HEK293 (cell line): ENCODE measurements around the gene TMSB4X.

Experiments used
- CTCF ChIA-PET: fragments of 350-600 bp; formaldehyde crosslinking; extraction: SDS; loops from one replicate; lab custom pipeline; 2021; ENCODE audit warnings: antibody characterized with exemption; lab: Yijun Ruan, JAX
- POLR2A ChIA-PET: fragments of 300-600 bp; formaldehyde crosslinking; extraction: SDS; loops from one replicate; lab custom pipeline; 2020; ENCODE audit warnings: antibody characterized with exemption, inconsistent platforms; lab: Yijun Ruan, JAX
- H3K27ac ChIP-seq: fragments of 200-500 bp; sonication (Bioruptor generic); 2 replicates; pipeline ENCODE4 v1.5.1; 2014; ENCODE audit warnings: low read depth, low read length, control low read depth, inconsistent platforms; ENCODE audit errors: extremely low read depth
- H3K36me3 ChIP-seq, 2 experiments: fragments of 200-500 bp in 1 of 2; sonication (Bioruptor generic) in 1 of 2; 1 replicate in 1 of 2; 2 replicates in 1 of 2; pipeline ENCODE4 v1.5.1; 2014 to 2017; ENCODE audit warnings: inconsistent platforms in 2 of 2, low read length in 2 of 2; ENCODE audit not compliant: control insufficient read depth in 2 of 2, insufficient read depth in 1 of 2
- H3K4me1 ChIP-seq: fragments of 200-500 bp; sonication (Bioruptor generic); 2 replicates; pipeline ENCODE4 v1.5.1; 2014; ENCODE audit warnings: mild to moderate bottlenecking, low read length, inconsistent platforms; ENCODE audit not compliant: control insufficient read depth, insufficient read depth
- H3K4me3 ChIP-seq: 2 replicates; pipeline ENCODE4 v1.5.1; 2011; ENCODE audit warnings: low read depth, mild to moderate bottlenecking, control low read depth, low read length, moderate library complexity
- H3K9me3 ChIP-seq: fragments of 200-500 bp; sonication (Bioruptor generic); 2 replicates; pipeline ENCODE4 v1.5.1; 2014; ENCODE audit warnings: low read depth, low read length, inconsistent platforms; ENCODE audit not compliant: control insufficient read depth, insufficient read depth
- BCL11B ChIP-seq: fragments of 450-650 bp; formaldehyde crosslinking; IDR thresholded peaks from 2 replicates; pipeline ENCODE4 v1.5.1; 2016; ENCODE audit warnings: low read depth, missing biosample characterization, missing genetic modification characterization
- ELK4 ChIP-seq: IDR thresholded peaks from 2 replicates; pipeline ENCODE4 v1.6.1; 2011; ENCODE audit warnings: mild to moderate bottlenecking, low read depth, low read length, borderline replicate concordance
- GLIS2 ChIP-seq: fragments of 450-650 bp; formaldehyde crosslinking; IDR thresholded peaks from 2 replicates; pipeline ENCODE4 v1.5.1; 2016; ENCODE audit warnings: missing biosample characterization, missing genetic modification characterization
- MZF1 ChIP-seq: fragments of 450-650 bp; formaldehyde crosslinking; IDR thresholded peaks from 2 replicates; pipeline ENCODE4 v1.5.1; 2017; ENCODE audit warnings: missing biosample characterization, missing genetic modification characterization, borderline replicate concordance
- ZIC2 ChIP-seq: fragments of 450-650 bp; formaldehyde crosslinking; IDR thresholded peaks from 2 replicates; pipeline ENCODE4 v1.5.1; 2016; ENCODE audit warnings: missing biosample characterization, missing genetic modification characterization
- ZNF211 ChIP-seq: fragments of 450-650 bp; formaldehyde crosslinking; IDR thresholded peaks from 2 replicates; pipeline ENCODE4 v1.5.1; 2016; ENCODE audit warnings: low read depth, missing biosample characterization, missing genetic modification characterization
- ZNF23 ChIP-seq: fragments of 450-650 bp; formaldehyde crosslinking; IDR thresholded peaks from 2 replicates; pipeline ENCODE4 v1.5.1; 2016; ENCODE audit warnings: missing biosample characterization, missing genetic modification characterization, borderline replicate concordance
- ZNF239 ChIP-seq: fragments of 450-650 bp; formaldehyde crosslinking; IDR thresholded peaks from 2 replicates; pipeline ENCODE4 v1.5.1; 2016; ENCODE audit warnings: missing biosample characterization, missing genetic modification characterization
- ZNF24 ChIP-seq: fragments of 450-650 bp; formaldehyde crosslinking; IDR thresholded peaks from 2 replicates; pipeline ENCODE4 v1.5.1; 2016; ENCODE audit warnings: missing biosample characterization, missing genetic modification characterization
- ZNF311 ChIP-seq: fragments of 450-650 bp; formaldehyde crosslinking; IDR thresholded peaks from 2 replicates; pipeline ENCODE4 v1.5.1; 2017; ENCODE audit warnings: missing biosample characterization, missing genetic modification characterization, borderline replicate concordance
- ZNF362 ChIP-seq: fragments of 450-650 bp; formaldehyde crosslinking; IDR thresholded peaks from 2 replicates; pipeline ENCODE4 v1.5.1; 2016; ENCODE audit warnings: missing biosample characterization, missing genetic modification characterization
- ZNF621 ChIP-seq: fragments of 450-650 bp; formaldehyde crosslinking; IDR thresholded peaks from 2 replicates; pipeline ENCODE4 v1.5.1; 2017; ENCODE audit warnings: missing biosample characterization, missing genetic modification characterization
- ZNF768 ChIP-seq: fragments of 450-650 bp; formaldehyde crosslinking; IDR thresholded peaks from 2 replicates; pipeline ENCODE4 v1.5.1; 2018; ENCODE audit warnings: missing biosample characterization, mild to moderate bottlenecking, missing genetic modification characterization
- TF ChIP-seq, protein P1 (sequence below): fragments of 450-650 bp; formaldehyde crosslinking; IDR thresholded peaks from 2 replicates; pipeline ENCODE4 v1.5.1; 2016; ENCODE audit warnings: missing biosample characterization, missing genetic modification characterization, borderline replicate concordance
- TF ChIP-seq, protein P2 (sequence below): fragments of 450-650 bp; formaldehyde crosslinking; IDR thresholded peaks from 2 replicates; pipeline ENCODE4 v1.5.1; 2016; ENCODE audit warnings: missing biosample characterization, missing genetic modification characterization
- TF ChIP-seq, protein P3 (sequence below): fragments of 450-650 bp; formaldehyde crosslinking; IDR thresholded peaks from 2 replicates; pipeline ENCODE4 v1.5.1; 2016; ENCODE audit warnings: missing biosample characterization, missing genetic modification characterization, borderline replicate concordance

TMSB4X gene

DNA sequence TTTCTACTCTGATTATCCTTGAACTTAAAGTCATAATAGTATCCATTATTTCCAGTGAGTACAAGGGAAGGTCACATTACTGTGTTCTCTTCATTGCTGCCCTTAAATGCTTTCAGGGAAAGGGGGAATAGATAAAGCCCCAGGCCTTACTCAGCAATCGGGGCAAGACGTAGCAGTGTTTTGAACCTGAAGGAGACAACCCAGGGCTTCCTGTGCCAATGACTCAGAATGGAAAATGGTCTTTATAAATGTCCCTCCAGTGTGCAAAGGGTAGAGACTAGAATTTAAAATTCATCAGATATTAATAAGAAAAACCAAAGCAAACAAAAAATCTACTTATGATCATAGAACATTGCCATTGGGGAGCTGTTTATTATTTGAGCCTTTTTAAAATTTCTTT is 44.8 kb upstream of the TMSB4X start:
- H3K9me3 ChIP-seq: no peaks in the 10 kb centered on the region; the same call in 1 of the 2 replicates
- CTCF ChIA-PET: interaction anchor here (0.7 to 1.2 kb wide), 3 partner anchors 16 to 158 kb away, joined by 3 read pairs; no protein-coding TSS in a partner anchor
- H3K36me3 ChIP-seq: no peaks in the 10 kb centered on the region
- H3K4me3 ChIP-seq: no peak overlapping the region
- POLR2A ChIA-PET: no interaction called here
- TF ChIP-seq ELK4: no peak
- TF ChIP-seq ZNF621 (tag by site-specific recombination): no peak
- TF ChIP-seq MZF1 (tag by site-specific recombination): no peak
- no peak for TF ChIP-seq ZIC2
- TF ChIP-seq ZNF24 (tag by site-specific recombination): no peak
- TF ChIP-seq ZNF23 (tag by site-specific recombination): no peak
- no peak overlapping the region for H3K27ac ChIP-seq
- H3K4me1 ChIP-seq: no peaks in the 10 kb centered on the region

DNA sequence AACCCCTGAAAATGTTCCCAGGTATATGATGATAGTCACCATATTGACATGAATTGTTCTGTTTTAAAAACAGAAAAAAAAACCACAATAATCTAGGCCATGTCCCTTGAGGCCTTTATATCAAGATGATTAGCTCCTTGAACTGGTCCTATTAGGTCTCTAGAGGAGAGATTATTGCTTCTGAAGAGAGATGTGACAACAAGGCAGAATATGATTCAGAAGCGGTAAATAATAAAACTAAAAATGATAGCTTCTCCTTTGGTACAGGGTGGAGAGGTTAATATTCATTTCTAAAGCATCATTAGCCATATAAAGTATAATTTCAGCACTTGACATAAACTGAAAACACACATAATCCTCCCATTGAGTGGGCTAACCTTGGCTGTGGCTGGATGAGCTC is 42.7 kb upstream of the TMSB4X start:
- POLR2A ChIA-PET: no interaction called here

More for the DNA sequence above, 42.7 kb upstream of the TMSB4X start:
- TF ChIP-seq ZNF311 (tag by site-specific recombination) (no peak), GLIS2 (tag by site-specific recombination) (no peak), ZNF239 (tag by site-specific recombination) (no peak), ZNF362 (no peak), ZNF211 (no peak), BCL11B (tag by site-specific recombination) (no peak), ZNF768 (no peak)
- TF ChIP-seq, protein P1, sequence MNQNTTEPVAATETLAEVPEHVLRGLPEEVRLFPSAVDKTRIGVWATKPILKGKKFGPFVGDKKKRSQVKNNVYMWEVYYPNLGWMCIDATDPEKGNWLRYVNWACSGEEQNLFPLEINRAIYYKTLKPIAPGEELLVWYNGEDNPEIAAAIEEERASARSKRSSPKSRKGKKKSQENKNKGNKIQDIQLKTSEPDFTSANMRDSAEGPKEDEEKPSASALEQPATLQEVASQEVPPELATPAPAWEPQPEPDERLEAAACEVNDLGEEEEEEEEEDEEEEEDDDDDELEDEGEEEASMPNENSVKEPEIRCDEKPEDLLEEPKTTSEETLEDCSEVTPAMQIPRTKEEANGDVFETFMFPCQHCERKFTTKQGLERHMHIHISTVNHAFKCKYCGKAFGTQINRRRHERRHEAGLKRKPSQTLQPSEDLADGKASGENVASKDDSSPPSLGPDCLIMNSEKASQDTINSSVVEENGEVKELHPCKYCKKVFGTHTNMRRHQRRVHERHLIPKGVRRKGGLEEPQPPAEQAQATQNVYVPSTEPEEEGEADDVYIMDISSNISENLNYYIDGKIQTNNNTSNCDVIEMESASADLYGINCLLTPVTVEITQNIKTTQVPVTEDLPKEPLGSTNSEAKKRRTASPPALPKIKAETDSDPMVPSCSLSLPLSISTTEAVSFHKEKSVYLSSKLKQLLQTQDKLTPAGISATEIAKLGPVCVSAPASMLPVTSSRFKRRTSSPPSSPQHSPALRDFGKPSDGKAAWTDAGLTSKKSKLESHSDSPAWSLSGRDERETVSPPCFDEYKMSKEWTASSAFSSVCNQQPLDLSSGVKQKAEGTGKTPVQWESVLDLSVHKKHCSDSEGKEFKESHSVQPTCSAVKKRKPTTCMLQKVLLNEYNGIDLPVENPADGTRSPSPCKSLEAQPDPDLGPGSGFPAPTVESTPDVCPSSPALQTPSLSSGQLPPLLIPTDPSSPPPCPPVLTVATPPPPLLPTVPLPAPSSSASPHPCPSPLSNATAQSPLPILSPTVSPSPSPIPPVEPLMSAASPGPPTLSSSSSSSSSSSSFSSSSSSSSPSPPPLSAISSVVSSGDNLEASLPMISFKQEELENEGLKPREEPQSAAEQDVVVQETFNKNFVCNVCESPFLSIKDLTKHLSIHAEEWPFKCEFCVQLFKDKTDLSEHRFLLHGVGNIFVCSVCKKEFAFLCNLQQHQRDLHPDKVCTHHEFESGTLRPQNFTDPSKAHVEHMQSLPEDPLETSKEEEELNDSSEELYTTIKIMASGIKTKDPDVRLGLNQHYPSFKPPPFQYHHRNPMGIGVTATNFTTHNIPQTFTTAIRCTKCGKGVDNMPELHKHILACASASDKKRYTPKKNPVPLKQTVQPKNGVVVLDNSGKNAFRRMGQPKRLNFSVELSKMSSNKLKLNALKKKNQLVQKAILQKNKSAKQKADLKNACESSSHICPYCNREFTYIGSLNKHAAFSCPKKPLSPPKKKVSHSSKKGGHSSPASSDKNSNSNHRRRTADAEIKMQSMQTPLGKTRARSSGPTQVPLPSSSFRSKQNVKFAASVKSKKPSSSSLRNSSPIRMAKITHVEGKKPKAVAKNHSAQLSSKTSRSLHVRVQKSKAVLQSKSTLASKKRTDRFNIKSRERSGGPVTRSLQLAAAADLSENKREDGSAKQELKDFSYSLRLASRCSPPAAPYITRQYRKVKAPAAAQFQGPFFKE (tag by site-specific recombination): no peak
- TF ChIP-seq, protein P2, sequence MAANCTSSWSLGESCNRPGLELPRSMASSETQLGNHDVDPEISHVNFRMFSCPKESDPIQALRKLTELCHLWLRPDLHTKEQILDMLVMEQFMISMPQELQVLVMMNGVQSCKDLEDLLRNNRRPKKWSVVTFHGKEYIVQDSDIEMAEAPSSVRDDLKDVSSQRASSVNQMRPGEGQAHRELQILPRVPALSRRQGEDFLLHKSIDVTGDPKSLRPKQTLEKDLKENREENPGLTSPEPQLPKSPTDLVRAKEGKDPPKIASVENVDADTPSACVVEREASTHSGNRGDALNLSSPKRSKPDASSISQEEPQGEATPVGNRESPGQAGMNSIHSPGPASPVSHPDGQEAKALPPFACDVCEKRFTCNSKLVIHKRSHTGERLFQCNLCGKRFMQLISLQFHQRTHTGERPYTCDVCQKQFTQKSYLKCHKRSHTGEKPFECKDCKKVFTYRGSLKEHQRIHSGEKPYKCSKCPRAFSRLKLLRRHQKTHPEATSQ (tag by site-specific recombination): no peak
- TF ChIP-seq, protein P3, sequence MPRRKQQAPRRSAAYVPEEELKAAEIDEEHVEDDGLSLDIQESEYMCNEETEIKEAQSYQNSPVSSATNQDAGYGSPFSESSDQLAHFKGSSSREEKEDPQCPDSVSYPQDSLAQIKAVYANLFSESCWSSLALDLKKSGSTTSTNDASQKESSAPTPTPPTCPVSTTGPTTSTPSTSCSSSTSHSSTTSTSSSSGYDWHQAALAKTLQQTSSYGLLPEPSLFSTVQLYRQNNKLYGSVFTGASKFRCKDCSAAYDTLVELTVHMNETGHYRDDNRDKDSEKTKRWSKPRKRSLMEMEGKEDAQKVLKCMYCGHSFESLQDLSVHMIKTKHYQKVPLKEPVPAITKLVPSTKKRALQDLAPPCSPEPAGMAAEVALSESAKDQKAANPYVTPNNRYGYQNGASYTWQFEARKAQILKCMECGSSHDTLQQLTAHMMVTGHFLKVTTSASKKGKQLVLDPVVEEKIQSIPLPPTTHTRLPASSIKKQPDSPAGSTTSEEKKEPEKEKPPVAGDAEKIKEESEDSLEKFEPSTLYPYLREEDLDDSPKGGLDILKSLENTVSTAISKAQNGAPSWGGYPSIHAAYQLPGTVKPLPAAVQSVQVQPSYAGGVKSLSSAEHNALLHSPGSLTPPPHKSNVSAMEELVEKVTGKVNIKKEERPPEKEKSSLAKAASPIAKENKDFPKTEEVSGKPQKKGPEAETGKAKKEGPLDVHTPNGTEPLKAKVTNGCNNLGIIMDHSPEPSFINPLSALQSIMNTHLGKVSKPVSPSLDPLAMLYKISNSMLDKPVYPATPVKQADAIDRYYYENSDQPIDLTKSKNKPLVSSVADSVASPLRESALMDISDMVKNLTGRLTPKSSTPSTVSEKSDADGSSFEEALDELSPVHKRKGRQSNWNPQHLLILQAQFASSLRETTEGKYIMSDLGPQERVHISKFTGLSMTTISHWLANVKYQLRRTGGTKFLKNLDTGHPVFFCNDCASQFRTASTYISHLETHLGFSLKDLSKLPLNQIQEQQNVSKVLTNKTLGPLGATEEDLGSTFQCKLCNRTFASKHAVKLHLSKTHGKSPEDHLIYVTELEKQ (tag by site-specific recombination): no peak
- H3K4me1 ChIP-seq: no peaks in the 10 kb centered on the region
- no peaks in the 10 kb centered on the region for H3K36me3 ChIP-seq
- CTCF ChIA-PET: interaction anchor here (0.7 to 1.5 kb wide), 2 partner anchors 14 to 149 kb away, joined by 3 to 5 read pairs; no protein-coding TSS in a partner anchor
- H3K4me3 ChIP-seq: no peak overlapping the region
- H3K9me3 ChIP-seq: no peaks in the 10 kb centered on the region; the same call in 1 of the 2 replicates
- no peak overlapping the region for H3K27ac ChIP-seq
